Cerebellar cortex (tissue), 1 donor: ENCODE measurements around the gene SAMD4A.

ENCODE experiments used
- DNase-seq: peaks from one replicate; pipeline ENCODE4 v3.0.0-alpha.2; 2015; ENCODE audit warnings: low spot score

SAMD4A gene

GRCh38 chr14:54706769-54707168 is 139.8 kb downstream of the SAMD4A start:
- no peak for DNase-seq

GRCh38 chr14:54708161-54708560 is 141.2 kb downstream of the SAMD4A start:
- no peak for DNase-seq

- no peak for DNase-seq
Measured at GRCh38 chr14:54708982-54709381, 142.1 kb downstream of the SAMD4A start.

DNA sequence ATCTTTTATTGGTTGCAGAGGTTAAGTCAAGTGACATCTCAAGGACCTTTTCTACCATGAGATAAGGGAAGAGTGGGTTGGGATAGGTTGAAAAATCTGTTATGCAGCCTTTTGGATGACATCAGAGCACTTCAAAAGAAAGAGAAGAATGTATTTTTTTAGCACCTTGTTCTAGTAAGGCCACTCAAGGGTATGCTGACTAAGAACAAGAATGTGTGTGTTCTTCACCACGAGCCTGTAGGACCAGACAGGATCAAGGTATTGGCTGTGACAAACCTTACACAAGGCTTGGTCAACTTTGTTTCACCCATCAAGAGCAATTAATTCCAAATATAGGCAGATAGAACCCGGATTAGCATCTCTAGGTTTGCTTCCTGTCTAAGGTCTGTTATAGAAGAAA is 142.5 kb downstream of the SAMD4A start:
- DNase-seq, result no peak

DNA sequence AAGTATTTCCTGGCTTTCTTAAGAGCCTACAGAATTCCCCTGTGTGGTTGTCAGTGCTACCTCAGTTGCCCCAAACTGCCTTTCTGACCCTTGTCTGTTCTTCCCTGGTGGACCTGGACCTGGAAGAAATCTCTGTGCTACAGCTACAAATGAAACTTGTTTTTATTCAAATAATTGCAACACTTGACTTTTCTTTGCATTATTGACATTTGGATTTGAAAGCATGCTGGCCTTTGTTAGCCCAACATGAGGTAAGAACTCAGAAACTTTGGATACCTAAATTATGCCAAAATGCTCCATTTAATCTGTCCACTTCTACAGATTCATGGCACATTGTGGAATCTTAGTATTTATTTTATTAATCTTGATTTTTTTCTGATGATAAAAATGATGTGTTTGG is 142.9 kb downstream of the SAMD4A start:
- DNase-seq, result no peak

DNA sequence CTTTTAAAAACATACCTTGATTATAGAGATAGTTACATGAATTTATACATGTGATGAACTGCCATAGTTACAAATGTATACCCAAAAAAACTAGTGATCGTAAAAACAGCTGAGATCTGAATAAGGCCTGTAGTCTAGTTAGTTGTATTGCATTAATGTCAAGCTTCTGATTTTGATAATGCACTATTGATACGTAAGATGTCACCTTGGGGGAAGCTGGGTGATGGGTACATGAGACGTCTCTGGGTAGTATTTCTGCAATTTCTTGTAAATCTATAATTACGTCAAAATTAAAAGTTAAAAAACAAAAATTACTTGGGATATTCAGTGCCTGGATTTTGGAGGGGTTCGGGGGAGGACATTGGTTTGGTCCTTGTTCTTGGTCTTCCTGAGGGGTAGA is 144.4 kb downstream of the SAMD4A start:
- no peak for DNase-seq

DNA sequence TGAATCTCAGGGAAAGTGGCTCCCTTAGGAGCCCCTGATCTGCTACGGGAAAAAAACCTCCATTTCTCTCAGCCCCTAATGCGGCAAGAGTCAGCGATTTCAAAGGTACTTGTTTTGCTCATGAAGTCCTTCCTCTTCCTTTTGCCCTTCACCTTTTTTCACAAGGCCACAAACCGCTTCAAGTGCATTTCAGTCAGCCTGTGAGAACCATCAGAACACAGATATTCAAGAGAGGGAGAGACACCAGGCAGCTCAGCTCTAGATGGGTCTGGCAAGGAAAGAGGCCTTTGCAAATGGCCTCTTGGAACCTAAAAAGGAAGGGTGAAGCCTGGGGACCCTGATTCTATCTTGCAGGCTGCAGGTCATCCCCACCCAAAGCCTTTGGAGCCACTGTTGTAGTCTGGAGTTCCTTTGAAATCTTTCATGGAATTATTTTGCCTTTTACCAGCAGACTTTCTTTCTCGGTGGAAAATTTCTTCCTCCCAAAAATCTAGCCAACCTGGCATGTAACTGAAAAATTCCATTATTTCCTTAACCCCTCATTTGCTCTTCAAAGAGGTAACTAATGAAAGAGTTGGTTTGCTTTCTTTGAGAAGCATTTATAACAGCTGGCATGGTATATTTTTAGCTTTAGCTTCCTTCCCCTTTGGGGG is 145.0 kb downstream of the SAMD4A start:
- no peak for DNase-seq

- no peak for DNase-seq
Measured at GRCh38 chr14:54712465-54713200, 145.7 kb downstream of the SAMD4A start.

DNA sequence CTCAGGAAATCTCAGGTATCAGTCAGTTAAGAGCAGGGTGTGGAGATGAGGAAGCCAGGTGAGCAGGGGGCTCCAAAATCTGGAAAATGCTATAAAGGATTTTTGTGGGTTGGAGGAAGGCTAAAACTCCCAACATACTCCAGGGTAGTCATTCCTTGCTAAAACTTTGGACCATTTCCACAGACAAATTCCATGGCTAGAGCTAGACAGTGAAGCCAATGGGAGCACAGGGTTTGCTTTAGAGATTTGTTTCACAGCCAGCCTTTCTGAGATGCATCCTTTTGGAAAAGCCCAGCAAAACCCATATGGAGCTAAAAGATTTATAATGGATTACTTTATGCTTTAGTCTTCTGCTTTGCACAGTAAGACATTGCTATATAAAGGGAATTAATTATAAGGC is 146.5 kb downstream of the SAMD4A start:
- no peak for DNase-seq

GRCh38 chr14:54715239-54715638 is 148.3 kb downstream of the SAMD4A start:
- DNase-seq, result no peak

GRCh38 chr14:54715811-54716210 is 148.9 kb downstream of the SAMD4A start:
- DNase-seq, result no peak

DNA sequence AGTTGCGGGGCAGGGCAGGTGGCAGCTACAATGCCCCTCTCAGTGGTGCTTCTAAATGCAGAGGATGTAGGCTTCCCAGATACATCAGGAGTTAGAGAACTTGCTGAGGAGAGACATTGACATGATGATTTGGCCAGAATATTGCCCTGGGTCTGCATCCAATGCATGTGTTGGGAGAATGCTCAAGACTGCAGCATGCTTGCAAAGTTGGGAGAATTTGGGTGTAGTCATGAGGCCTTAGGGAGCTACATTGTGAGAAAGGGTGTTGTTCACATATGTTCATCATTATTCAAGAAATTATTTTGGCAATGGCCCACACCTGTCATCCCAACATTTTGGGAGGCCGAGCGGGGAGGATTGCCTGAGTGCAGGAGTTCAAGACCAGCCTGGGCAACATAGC is 149.9 kb downstream of the SAMD4A start:
- DNase-seq, result no peak

DNA sequence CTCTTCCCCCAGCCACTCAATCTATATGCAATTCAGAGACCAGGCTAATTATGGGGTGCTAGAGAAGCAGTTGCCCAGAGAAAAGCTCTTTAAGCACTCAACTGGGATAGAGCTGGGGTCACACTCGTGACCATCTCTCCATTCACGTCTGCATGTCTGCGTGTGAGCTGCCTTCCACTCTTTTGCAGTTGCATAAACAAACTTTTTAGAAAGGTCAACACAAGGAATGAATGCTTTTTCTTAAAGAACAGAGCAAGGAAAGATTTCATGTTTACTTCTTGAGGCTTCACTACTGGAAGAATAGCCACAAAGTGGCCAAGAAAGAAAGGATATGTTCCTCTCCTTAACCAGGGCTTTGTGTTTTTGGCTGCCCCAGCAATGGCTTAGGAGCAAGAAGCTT is 151.1 kb downstream of the SAMD4A start:
- DNase-seq, result no peak

DNA sequence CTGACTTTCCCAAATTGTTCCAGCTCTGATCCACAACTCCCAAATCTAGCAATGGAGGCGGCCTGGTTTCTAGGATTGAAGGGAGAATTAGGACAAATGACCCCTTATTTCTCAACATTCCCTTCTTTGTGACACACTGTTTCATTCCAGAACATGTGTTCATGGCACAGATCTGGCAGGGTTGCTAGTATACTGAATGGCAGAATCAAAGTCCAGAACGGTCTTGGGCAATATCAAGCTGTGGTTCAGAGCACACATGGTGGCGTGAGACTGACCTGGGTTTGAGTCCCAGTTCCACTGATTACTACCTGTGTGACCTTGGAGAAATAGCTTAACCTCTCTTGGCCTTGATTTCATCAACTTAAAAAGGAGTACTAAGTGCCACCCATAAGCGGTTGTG is 152.5 kb downstream of the SAMD4A start:
- no peak for DNase-seq

GRCh38 chr14:54722791-54723432 is 156.0 kb downstream of the SAMD4A start:
- DNase-seq, result peak; percentile 67

GRCh38 chr14:54724123-54724522 is 157.2 kb downstream of the SAMD4A start:
- no peak for DNase-seq

DNA sequence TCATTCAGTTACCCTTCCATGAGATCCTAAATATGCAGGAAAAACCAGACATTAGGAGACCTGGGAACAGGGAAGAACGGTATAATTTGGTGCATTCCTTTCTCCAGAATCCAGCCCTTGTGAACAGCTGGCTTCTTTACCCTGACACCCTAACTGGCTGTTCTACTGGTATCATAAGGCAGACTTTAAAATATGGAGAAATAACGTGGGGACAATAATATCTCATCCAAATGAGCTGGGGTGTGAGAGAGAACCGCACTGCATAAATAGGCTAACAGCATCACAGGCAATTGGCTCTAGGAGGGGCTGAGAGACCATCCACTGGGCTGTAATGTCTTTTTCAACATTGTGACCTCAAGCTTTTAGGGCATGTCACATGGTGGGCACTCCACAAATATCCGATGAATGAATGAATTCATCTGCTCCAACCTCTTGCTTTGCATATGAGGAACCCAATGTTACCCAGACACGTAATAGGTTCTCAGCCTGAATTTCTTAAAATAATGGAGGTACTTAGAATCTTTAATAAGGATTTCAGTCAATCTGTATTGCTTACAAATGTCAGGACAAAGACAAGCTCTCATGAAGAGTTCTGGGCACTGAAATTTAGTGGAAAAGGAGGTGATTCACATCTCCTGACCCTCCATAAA is 157.9 kb downstream of the SAMD4A start:
- DNase-seq, result no peak

GRCh38 chr14:54725998-54726397 is 159.1 kb downstream of the SAMD4A start:
- DNase-seq, result no peak

DNA sequence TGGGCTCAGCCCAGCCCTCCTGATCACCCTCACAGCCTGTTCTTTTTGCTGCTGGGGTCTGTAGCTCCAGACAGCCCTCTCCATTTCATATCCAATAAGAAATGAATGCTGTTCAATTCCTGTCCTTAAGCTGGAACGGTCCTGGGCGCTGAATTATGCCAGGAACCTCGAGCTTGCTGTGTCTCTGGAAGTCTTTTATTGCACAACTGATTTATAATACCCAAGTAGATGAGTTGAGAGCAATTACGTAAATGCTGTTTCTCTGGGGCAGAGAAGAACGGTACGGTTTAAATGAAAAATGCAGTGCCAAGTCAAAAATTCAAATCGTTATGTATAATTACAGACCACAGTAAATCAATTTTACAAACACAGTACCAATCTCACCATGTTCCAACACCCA is 161.0 kb downstream of the SAMD4A start:
- no peak for DNase-seq

GRCh38 chr14:54728700-54729527 is 162.0 kb downstream of the SAMD4A start:
- DNase-seq, result no peak

DNA sequence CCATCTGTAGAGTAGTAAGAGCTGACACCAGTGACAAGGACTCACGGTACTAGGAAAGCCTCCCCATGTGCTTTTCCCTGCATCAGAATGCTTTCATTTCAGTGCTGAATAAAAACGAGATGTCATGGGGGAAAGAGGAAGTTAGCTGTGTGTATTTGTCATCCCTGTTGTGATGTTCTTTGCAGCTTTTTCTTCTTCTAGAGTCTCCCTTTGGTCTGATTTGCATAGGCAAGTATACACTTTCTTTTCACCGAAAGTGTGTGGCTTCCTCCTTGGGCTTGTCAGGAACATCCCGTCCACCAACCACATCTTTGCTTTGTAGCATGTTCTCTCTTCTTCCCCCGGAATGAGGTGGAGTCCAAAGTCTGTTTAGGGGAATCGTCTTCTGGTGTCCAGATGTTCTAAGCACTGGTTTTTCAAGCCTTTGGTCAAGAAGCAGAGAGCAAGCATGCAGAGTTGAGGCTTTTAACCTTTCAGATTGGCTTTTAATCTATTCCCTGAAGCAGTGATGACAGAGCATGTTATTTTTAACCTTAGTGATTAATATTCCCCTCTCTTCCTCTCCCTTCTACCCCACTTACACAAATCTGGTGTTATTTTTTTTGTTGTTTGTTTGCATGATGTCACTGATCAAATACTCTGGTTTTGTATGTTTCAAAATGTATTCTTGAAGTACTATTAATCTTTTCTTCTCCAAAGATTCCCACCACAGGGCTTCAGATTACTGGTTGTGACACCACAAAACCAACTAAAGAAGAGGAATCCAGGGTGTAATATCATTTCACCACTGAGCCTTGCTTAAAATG is 163.4 kb downstream of the SAMD4A start:
- no peak for DNase-seq
